ENCODE results near the gene OGFOD1.
A peak's percentile ranks its signal among the peaks of the same experiment; 100 is the strongest.

The OGFOD1 gene

GRCh38 chr16:56451753-56452689 is 667 bp downstream of the OGFOD1 start:
- Histone ChIP-seq H3K9ac (peak overlapping the region; percentile 88), H3K4me3 (peak overlapping the region; percentile 90), H4K20me1 (peaks cover 51% of the 10 kb centered on the region), H3K27ac (peak overlapping the region; percentile 75), H3K4me1 (peaks cover 35% of the 10 kb centered on the region), H3K9me3 (no peaks in the 10 kb centered on the region), H3K4me2 (peak overlapping the region; percentile 93), H3K27me3 (no peaks in the 10 kb centered on the region), H3K36me3 (peaks cover 52% of the 10 kb centered on the region)
- no peak for TF ChIP-seq Cebpa-rat (IDR thresholded peaks at IDR 0.05)

GRCh38 chr16:56457927-56458470 is 6.6 kb downstream of the OGFOD1 start:
- Histone ChIP-seq H3K36me3 (peaks cover 93% of the 10 kb centered on the region), H3K4me1 (peaks cover 4% of the 10 kb centered on the region), H3K27ac (no peak overlapping the region), H3K9ac (no peak overlapping the region), H4K20me1 (peaks cover 3% of the 10 kb centered on the region; the same call in 1 of the 2 replicates), H3K9me3 (no peaks in the 10 kb centered on the region), H3K4me2 (no peak overlapping the region), H3K4me3 (no peak overlapping the region), H3K27me3 (no peaks in the 10 kb centered on the region)
- no peak for TF ChIP-seq Cebpa-rat (IDR thresholded peaks at IDR 0.05)

- Histone ChIP-seq H3K27ac (no peak overlapping the region), H3K4me2 (no peak overlapping the region), H3K4me1 (no peaks in the 10 kb centered on the region), H3K27me3 (no peaks in the 10 kb centered on the region), H4K20me1 (no peaks in the 10 kb centered on the region), H3K9me3 (no peaks in the 10 kb centered on the region), H3K4me3 (no peak overlapping the region), H3K36me3 (peaks cover 93% of the 10 kb centered on the region), H3K9ac (no peak overlapping the region)
- no peak for TF ChIP-seq Cebpa-rat (IDR thresholded peaks at IDR 0.05)
Measured at GRCh38 chr16:56460101-56460500, 8.7 kb downstream of the OGFOD1 start.

GRCh38 chr16:56462064-56462796 is 10.9 kb downstream of the OGFOD1 start:
- no peaks in the 10 kb centered on the region for H3K27me3 ChIP-seq
- no peak overlapping the region for H3K9ac ChIP-seq
- no peak overlapping the region for H3K4me3 ChIP-seq
- TF ChIP-seq Cebpa-rat (IDR thresholded peaks at IDR 0.05), result no peak
- H3K36me3 ChIP-seq, result peaks cover 92% of the 10 kb centered on the region
- H3K27ac ChIP-seq, result no peak overlapping the region
- no peaks in the 10 kb centered on the region for H3K4me1 ChIP-seq
- H3K4me2 ChIP-seq, result no peak overlapping the region
- no peaks in the 10 kb centered on the region for H4K20me1 ChIP-seq
- no peaks in the 10 kb centered on the region for H3K9me3 ChIP-seq

GRCh38 chr16:56463153-56463552 is 11.8 kb downstream of the OGFOD1 start:
- Histone ChIP-seq H3K36me3 (peaks cover 94% of the 10 kb centered on the region), H3K4me1 (no peaks in the 10 kb centered on the region), H3K27ac (no peak overlapping the region), H3K4me2 (no peak overlapping the region), H3K27me3 (no peaks in the 10 kb centered on the region), H4K20me1 (no peaks in the 10 kb centered on the region), H3K9me3 (no peaks in the 10 kb centered on the region), H3K4me3 (no peak overlapping the region), H3K9ac (no peak overlapping the region)
- no peak for TF ChIP-seq Cebpa-rat (IDR thresholded peaks at IDR 0.05)

- no peak overlapping the region for H3K4me2 ChIP-seq
- H3K36me3 ChIP-seq, result peaks cover 99% of the 10 kb centered on the region
- no peaks in the 10 kb centered on the region for H3K4me1 ChIP-seq
- H3K27ac ChIP-seq, result no peak overlapping the region
- H3K9ac ChIP-seq, result no peak overlapping the region
- TF ChIP-seq Cebpa-rat (IDR thresholded peaks at IDR 0.05), result no peak
- H3K9me3 ChIP-seq, result no peaks in the 10 kb centered on the region
- no peaks in the 10 kb centered on the region for H3K27me3 ChIP-seq
- H3K4me3 ChIP-seq, result no peak overlapping the region
- H4K20me1 ChIP-seq, result no peaks in the 10 kb centered on the region
Measured at GRCh38 chr16:56466344-56466743, 15.0 kb downstream of the OGFOD1 start.

- peaks cover 99% of the 10 kb centered on the region for H3K36me3 ChIP-seq
- H3K27me3 ChIP-seq, result no peaks in the 10 kb centered on the region
- H3K4me2 ChIP-seq, result no peak overlapping the region
- no peak overlapping the region for H3K4me3 ChIP-seq
- TF ChIP-seq Cebpa-rat (IDR thresholded peaks at IDR 0.05), result no peak
- no peaks in the 10 kb centered on the region for H3K4me1 ChIP-seq
- H3K9me3 ChIP-seq, result no peaks in the 10 kb centered on the region
- H4K20me1 ChIP-seq, result no peaks in the 10 kb centered on the region
- no peak overlapping the region for H3K27ac ChIP-seq
- H3K9ac ChIP-seq, result no peak overlapping the region
Measured at GRCh38 chr16:56468800-56469199, 17.4 kb downstream of the OGFOD1 start.

- Histone ChIP-seq H3K4me3 (no peak overlapping the region), H3K27ac (no peak overlapping the region), H4K20me1 (no peaks in the 10 kb centered on the region), H3K27me3 (no peaks in the 10 kb centered on the region), H3K36me3 (peaks cover 98% of the 10 kb centered on the region), H3K4me2 (no peak overlapping the region), H3K4me1 (no peaks in the 10 kb centered on the region), H3K9ac (no peak overlapping the region), H3K9me3 (no peaks in the 10 kb centered on the region)
- TF ChIP-seq Cebpa-rat (IDR thresholded peaks at IDR 0.05), result no peak
Measured at GRCh38 chr16:56469748-56470147, 18.4 kb downstream of the OGFOD1 start.

- no peak for TF ChIP-seq Cebpa-rat (IDR thresholded peaks at IDR 0.05)
- Histone ChIP-seq H3K27me3 (no peaks in the 10 kb centered on the region), H3K36me3 (peaks cover 98% of the 10 kb centered on the region), H3K9me3 (no peaks in the 10 kb centered on the region), H3K4me3 (no peak overlapping the region), H3K27ac (no peak overlapping the region), H3K4me2 (no peak overlapping the region), H4K20me1 (no peaks in the 10 kb centered on the region), H3K4me1 (no peaks in the 10 kb centered on the region), H3K9ac (no peak overlapping the region)
Measured at GRCh38 chr16:56470232-56470631, 18.9 kb downstream of the OGFOD1 start.

GRCh38 chr16:56470666-56471065 is 19.3 kb downstream of the OGFOD1 start:
- Histone ChIP-seq H3K9me3 (no peaks in the 10 kb centered on the region), H3K27ac (no peak overlapping the region), H3K4me1 (no peaks in the 10 kb centered on the region), H3K9ac (no peak overlapping the region), H4K20me1 (no peaks in the 10 kb centered on the region), H3K36me3 (peaks cover 98% of the 10 kb centered on the region), H3K4me2 (no peak overlapping the region), H3K4me3 (no peak overlapping the region), H3K27me3 (no peaks in the 10 kb centered on the region)
- no peak for TF ChIP-seq Cebpa-rat (IDR thresholded peaks at IDR 0.05)
